Measurements from ENCODE around the gene UNC119. TPM values are rescaled to one million over a fixed set of nuclear protein-coding genes. Genes with fewer than 3 reads are reported as not detected.

Gene UNC119
- total and polyA plus RNA-seq, 2 of the 13 experiments (the other 11 are each of a cell fraction or from before 2014, with no cell fraction given): 10.4 to 63.1 TPM

- TF ChIP-seq KDM2A (CRISPR knock-in tag; IDR thresholded peaks at IDR 0.05; ENCODE audit: borderline replicate concordance, low read depth) (peak; percentile 71; the same call in 1 of the 2 replicates), YY1 (IDR thresholded peaks at IDR 0.05; ENCODE audit: insufficient read depth, insufficient replicate concordance, low read depth, low read length) (no peak), ZSCAN22 (CRISPR knock-in tag; IDR thresholded peaks at IDR 0.05) (peak; percentile 74; the same call in 1 of the 2 replicates), ZFP90 (CRISPR knock-in tag; IDR thresholded peaks at IDR 0.05; ENCODE audit: borderline replicate concordance) (peak; percentile 56; the same call in 1 of the 2 replicates), ZNF333 (CRISPR knock-in tag; IDR thresholded peaks at IDR 0.05; ENCODE audit: borderline replicate concordance) (no peak), HNRNPK (IDR thresholded peaks at IDR 0.05; ENCODE audit: low read depth, low read length, poor library complexity, severe bottlenecking) (peak; percentile 95), THAP8 (CRISPR knock-in tag; IDR thresholded peaks at IDR 0.05; ENCODE audit: borderline replicate concordance) (no peak), NKX3-1 (CRISPR knock-in tag; IDR thresholded peaks at IDR 0.05) (0 out of 2 replicates have a peak, but pooled peaks have one; percentile 48), RBFOX2 (IDR thresholded peaks at IDR 0.05; ENCODE audit: low read depth, low read length) (peak; percentile 67), ZSCAN5A (CRISPR knock-in tag; IDR thresholded peaks at IDR 0.05; ENCODE audit: borderline replicate concordance) (no peak), CREB3 (CRISPR knock-in tag; IDR thresholded peaks at IDR 0.05) (peak; percentile 27; the same call in 1 of the 2 replicates), KLF13 (CRISPR knock-in tag; IDR thresholded peaks at IDR 0.05) (no peak), ZNF256 (CRISPR knock-in tag; conservative IDR thresholded peaks at IDR 0.05) (no peak), ZNF446 (CRISPR knock-in tag; IDR thresholded peaks at IDR 0.05) (peak; percentile 82; the same call in 1 of the 2 replicates), MXD3 (CRISPR knock-in tag; IDR thresholded peaks at IDR 0.05) (no peak)
- TF ChIP-seq, protein P1, sequence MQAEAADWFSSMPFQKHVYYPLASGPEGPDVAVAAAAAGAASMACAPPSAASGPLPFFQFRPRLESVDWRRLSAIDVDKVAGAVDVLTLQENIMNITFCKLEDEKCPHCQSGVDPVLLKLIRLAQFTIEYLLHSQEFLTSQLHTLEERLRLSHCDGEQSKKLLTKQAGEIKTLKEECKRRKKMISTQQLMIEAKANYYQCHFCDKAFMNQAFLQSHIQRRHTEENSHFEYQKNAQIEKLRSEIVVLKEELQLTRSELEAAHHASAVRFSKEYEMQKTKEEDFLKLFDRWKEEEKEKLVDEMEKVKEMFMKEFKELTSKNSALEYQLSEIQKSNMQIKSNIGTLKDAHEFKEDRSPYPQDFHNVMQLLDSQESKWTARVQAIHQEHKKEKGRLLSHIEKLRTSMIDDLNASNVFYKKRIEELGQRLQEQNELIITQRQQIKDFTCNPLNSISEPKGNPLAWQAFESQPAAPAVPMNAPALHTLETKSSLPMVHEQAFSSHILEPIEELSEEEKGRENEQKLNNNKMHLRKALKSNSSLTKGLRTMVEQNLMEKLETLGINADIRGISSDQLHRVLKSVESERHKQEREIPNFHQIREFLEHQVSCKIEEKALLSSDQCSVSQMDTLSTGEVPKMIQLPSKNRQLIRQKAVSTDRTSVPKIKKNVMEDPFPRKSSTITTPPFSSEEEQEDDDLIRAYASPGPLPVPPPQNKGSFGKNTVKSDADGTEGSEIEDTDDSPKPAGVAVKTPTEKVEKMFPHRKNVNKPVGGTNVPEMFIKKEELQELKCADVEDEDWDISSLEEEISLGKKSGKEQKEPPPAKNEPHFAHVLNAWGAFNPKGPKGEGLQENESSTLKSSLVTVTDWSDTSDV (CRISPR knock-in tag; IDR thresholded peaks at IDR 0.05): peak; percentile 52; the same call in 1 of the 2 replicates
Measured at GRCh38 chr17:28552176-28552999, at the start of gene UNC119 (continued).
